Stimulated activated CD4-positive, alpha-beta T cell treated with anti-CD3 and anti-CD28 coated beads, Interleukin-4, amount 100 ng/mL, for 48 hours (primary cell): ENCODE data around the gene STPG3.

Source experiments
- DNase-seq, 2 donors: peaks; one replicate each; pipeline ENCODE4 v3.0.0-alpha.2; 2020; ENCODE audit warnings: low read depth in 2 of 2

STPG3 gene

DNA sequence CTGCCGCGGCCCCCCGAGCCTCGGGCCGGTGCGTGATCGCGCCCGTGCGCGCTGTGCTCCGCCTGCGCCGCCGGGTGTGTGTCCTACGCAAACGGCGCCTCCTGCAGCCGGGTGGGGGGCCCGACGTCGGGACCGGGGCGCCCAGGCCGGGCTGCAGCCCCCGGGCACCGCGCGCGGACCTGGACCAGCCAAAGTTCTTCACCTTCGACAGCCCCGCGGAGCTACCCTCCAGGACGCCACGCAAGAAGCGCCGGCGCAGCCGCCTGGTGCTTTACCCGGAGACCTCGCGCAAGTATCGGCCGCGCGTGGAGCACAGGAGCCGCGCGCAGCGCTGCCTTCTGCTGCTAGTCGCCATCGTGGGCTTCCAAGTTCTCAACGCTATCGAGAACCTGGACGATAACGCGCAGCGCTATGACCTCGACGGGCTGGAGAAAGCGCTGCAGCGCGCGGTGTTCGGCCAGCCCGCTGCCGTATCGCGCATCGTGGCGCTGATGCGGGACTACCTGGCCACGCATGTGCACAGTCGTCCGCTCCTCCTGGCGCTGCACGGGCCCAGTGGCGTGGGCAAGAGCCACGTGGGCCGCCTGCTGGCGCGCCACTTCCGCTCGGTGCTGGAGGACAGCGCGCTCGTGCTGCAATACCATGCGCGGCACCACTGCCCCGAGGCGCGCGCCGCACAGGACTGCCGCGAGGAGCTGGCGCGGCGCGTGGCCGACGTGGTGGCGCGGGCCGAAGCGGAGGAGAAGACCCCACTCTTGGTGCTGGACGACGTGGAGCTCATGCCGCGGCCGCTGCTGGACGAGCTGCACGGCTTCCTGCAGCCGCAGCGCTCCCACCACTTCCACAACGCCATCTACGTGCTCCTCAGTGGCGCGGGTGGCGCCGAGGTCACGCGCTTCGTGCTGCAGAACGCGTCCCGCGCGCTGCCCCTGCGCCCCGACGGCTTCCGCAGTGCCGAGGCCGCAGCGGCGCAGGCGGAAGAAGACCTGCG is 27.9 kb downstream of the STPG3 start:
- DNase-seq: no peak

DNA sequence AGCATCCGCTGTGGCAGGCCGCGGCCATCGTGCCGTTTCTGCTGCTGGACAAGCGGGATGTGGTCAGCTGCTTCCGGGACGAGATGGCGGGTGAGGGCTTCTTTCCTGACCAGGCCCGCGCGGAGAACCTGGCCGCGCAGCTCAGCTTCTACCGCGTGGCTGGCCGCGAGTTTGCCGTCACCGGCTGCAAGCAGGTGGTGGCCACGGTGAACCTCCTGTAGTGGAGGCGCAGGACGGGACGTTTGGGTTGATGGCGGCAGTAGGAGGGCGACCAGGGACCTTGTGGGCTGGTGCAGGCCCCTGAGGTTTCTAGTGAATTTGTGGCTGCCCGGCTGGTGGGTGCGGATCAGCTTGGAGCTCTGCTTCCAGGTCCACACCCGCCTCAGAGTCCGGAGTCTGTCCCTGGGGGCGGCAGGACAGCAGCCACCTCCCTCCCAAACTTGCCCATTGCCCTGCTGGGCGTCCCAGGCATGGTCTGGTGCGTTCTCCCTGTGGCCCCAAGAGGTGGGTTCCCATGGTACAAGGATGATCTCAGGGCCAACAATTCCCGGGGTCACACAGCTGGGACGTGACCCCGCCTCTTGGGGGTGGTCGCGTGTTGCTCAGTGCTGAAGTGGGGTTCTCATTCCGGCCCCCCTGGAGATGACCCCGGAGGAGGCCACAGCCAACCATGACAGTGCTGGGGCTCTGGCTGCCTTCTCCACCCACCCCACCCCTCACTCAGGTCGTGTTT is 28.8 kb downstream of the STPG3 start:
- no peak for DNase-seq

DNA sequence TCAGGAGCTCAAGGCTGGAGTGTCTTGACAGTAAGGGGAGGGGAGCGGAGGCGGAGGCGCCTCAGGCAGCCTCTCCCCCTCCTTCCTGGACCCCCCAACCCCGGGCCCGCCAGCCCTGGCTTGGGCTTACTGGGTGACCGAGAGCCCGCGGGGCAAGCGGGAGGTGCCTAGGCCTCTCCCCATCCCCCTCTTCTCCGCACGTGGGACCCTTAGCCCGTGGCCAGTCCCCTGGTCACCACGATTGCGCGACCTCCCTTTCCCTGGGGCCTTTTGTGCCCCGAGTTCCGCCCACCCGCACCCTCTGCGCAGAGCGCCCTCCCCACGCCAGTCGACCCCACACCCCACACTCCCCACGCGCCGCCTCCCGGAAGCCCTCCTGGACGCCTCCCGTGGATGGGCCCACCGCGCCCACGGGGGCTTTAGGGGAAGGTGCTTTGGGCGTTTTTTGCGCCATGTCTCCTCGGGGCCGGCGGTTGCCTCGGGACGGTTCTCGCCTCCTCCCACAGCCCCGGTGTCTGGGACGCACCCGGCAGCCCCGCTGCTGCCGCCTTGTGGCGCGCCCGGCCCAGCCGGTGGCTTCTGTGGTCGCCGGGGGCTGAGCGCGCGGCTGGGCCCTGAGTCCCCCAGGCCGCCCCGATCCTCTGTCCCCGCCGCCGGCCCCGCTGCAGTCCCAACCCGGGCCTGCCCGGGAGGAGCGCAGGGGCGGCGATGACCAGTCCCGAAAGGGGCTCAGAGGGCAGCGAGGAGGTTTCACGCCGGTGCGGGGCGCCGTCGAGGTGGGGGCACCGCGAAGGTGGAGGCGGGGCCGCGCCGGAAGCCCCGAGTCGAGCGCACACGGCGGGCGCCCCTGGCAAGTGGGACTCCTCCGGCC is 29.6 kb downstream of the STPG3 start:
- DNase-seq: no peak

DNA sequence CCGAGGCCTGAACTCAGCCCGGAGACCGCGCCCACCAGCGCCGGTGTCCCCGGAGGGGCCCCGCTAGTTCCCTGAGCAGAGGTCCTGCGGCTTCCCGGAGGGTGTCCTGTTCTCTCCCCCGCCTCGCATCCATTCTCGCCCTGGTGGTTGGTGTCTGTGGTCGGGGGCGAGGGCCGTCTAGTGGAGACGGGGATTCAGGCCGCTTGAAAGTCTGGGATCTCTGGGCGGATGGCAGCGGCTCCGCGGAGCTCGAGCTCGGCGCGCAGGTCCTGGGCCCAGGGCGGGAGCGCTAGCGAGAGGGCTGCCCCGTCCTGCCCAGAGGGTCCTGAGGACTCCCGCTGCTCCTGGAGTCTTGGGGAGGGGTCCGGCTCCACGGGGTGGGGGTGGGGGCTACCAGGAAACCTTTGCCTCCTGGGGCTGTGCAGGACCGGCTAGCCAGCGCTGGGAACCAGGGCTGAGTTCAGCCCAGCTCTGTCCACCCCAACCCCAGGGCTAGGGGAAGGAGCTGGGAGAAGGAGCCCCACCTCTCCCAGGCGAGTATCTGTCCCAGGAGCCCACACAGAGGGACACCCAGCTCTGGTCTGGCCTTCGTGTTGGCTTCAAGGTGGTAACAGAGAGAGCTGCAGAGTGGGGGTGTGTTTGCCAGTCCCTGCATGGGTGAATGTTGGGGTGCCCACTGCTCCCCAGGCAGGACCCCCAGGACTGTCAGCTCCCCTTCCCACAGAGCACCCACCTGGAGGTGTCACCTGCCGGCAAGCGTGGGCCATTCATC is 30.4 kb downstream of the STPG3 start:
- DNase-seq: no peak

DNA sequence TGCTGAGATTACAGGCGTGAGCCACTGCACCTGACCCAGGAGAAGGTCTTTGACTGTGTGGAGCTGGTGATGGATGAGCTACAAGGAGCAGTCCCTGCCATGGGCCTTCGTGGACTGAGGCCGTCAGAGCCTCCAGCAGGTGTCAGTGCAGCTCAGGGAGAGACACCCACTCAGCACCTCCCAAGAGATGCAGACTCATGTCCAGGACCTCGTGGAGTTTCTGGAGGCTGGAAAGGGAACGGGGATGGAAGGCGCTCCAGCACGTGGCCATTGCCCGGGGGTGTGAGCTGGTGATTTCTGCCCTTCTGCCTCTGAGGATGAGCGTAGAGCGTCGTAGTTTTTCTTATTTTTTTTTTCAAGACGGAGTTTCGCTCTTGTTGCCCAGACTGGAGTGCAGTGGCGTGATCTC is 35.9 kb downstream of the STPG3 start:
- no peak for DNase-seq

DNA sequence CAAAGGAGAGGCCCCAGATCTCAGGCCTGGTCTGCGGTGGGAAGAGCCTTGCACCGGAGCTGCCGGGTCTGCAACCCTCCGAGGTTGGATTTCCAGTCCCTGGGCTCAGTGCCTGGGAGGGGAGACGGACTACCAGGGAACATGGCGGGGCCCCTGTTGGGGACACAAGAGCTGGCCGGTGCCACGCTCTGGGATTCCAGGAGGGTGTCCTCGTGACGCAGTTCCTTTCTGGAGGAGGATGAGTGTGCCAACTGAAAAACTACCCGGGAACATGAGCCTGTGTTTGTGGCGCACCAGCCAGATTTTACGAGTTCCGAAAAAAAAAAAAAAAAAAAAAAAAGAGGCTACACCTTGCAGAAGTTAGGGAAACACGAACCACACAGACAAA is 42.0 kb downstream of the STPG3 start:
- no peak for DNase-seq

DNA sequence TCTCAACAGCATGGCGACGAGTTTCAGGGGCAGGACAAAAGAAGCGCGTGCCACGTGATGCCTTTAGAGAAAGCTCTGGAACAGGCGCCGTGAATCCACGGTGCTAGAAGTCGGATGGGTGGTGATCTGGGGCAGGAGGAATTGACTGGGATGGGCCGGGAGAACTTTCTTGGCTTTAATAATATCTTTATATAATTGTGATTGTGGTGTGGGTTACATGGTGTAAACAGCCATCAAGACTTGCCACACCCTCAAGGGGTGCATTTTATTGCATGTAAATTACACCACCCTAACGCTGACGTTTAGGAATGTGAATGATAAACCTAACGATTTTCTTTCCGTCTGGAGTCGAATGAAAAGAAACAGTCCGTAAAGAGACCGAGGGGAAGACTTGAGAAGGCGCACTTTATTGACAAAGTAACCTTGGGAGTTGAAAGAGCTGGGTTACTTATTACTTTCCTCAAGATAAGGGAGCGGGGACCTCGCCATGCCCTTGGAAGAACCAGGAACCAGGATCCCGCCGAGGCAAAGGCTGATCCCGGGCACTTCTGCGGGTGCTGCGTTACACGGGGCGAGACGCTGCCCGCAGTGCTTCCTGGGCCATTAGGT is 42.5 kb downstream of the STPG3 start:
- no peak for DNase-seq

DNA sequence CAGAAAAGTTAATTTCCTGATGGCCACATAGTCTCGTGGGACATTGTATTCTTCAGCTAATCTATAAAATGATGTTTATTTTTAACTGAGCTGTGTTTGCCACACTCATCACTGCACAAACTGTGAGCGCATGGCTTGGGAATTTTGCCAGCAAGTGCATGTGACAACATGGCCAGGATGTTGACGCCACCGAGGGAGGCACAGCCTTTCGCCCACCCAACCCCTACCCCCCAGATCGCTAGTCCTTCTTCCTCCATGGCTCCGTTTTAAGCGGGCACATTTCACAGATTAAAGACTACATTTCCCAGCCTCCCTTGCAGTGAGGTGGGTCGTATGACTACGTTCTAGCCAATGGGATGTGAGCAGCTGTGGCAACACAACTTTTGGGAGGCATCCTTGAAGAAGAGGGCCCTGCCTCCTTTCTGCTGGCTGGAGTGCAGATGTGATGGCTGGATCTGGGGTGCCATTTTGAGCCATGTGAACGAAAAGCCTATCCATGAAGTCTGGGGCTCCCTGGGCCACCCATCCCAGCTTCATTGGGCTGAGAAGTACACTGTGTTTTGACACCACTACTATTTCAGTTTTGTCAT is 43.1 kb downstream of the STPG3 start:
- DNase-seq: no peak

DNA sequence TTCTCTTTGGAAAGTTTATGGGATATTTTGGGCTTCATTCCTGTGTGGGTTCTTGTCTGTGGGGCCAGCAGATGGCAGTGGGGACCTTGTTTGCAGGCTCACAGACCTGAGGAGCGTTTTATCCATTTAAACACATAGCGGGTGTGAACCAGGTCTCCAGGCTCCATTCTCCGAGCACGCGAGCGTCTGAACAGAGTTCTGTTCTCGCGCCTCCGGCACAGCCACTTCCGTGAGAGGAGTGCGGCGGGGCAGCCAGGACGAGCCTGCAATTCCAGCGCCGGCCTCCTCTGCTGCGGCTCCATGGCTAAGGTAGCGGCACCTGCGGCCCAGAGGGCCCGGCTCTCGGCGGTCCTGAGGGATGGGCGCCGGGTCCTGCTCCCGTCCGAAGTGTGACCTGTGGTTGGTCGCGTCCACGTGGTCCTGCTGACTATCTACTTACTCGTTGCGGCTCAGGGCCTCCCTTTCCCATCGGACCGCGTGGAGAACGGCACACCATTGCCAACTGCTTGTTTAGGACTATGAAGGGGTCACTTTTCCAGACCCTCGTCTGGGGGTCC is 43.7 kb downstream of the STPG3 start:
- no peak for DNase-seq

DNA sequence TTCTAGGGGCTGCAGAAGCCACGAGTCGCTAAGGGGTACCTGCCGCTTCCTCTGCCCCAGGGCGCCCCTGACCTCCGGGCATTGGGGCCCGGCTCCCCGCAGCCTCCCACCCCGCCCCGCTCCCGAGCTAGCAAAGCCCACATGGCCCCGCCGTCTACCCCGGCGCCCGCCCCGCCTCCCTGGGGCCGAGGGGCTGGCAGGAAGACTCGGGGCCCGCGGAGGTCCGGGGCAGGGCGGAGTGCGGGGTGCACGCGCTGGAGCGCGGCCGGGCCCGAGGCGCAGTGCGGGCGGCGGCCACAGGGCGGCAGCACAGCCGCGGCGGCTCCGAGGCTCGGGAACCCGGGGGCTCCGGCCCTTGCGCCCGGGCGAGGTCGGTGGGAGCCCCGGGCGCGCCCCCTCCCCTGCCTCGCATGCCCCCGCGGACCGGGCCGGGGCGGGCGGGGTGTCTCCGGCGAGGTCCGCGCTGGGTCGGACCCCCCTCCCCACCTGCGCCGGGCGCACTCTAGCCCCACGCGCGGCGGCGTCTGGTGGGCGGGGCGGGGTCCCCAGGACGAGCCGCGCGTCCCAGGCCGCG is 44.2 kb downstream of the STPG3 start:
- DNase-seq: peak in 1 of 2 donors; percentile 51

DNA sequence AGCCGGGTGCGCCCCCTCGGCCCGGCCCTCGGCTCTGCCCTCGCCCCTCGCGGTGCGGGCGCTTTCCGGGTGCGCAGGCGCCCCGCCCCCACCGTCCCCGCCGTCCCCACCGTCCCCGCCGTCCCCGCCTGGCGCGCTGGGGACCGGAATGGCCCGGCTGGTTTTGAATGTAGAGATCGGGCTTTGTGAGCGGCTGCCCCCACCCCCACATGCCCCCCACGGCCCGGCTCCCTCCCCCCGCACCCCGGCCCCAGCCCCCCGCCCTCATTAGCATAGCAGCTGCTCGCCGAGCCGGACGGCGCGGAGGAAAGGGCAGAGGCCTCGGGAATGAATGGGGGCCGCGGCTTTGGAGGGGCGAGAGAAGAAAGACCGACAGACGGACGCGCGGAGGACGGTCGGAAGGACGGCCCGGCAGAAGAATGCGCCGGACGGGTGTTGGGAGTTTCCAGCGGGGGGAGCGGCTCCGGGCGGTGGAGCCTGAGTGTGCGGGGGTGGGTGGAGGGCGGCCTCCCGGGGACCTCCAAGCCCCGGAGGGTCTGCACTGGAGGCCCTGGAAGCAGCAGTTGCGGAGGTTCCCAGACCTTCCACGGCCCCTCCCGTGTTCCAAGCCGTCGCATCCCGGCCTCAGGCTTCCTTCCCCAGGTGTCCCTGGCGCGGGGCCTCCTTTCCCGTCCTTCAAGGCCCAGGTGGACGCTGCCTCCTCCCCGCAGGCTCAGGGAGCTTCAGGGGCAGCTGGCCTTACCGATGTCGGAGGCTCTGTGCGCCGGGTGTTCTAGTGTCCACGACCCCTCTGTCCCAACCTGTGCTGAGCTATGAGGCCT is 45.0 kb downstream of the STPG3 start:
- no peak for DNase-seq

DNA sequence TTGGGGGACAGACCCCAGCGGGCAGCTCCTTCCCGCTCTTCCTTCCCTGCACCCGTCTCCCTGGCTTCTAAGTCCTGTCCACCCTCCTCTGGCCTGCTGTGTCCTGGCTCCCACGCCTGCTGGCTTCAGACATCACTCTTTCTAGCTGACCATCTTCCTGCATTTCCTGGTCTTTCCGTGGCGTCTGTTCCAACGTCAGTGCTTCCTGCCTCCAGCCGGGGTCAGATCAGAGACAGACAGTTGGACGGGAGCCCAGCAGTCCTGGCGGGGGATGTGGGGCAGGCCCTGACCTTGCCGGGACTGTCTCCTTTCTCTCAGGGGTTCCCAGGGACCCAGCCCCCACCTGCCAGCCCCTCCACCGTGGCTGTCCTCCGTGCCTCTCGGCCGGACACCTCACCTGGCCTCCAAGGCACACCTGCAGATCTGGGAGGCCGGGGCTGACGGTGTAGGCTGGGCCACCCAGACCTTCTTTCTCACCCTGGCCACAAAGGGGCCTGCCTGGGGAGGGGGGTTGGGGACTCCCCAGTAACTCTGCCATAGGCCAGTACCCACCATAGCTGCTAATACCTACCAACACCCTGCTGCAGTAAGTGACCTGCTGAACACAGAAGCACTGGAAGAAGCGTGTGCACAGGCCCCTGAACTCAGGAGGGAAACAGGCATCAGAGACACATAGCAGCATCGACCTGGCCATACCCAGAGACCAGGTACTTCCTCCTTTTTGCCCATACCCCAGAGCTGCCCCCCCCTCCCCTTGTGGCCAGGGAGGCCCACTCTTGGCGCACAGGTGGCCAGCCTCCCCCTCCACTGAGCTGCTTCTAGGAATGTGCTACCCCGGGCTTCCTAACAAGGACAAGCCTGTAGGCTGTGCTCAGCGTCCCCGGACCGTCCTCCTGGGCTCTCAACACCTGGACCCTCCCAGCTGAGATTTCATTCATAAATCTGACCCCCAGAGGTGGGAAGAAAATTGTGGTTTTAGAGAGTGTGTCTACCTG is 45.9 kb downstream of the STPG3 start:
- no peak for DNase-seq

DNA sequence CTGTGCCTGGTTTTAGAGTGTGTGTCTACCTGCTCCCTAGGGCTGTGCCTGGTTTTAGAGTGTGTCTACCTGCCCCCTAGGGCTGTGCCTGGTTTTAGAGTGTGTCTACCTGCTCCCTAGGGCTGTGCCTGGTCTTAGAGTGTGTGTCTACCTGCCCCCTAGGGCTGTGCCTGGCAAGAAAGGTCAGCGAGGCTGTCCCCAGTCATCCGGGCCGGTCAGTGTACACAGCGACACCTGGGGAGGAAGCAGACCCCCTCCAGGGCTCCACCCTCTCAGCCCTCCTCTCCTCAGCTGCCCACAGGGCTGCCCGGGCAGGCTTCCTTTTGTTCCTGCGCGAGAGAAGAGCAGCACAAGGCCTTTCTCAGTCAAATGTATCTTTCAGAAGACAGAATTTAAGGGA is 46.9 kb downstream of the STPG3 start:
- DNase-seq: no peak

DNA sequence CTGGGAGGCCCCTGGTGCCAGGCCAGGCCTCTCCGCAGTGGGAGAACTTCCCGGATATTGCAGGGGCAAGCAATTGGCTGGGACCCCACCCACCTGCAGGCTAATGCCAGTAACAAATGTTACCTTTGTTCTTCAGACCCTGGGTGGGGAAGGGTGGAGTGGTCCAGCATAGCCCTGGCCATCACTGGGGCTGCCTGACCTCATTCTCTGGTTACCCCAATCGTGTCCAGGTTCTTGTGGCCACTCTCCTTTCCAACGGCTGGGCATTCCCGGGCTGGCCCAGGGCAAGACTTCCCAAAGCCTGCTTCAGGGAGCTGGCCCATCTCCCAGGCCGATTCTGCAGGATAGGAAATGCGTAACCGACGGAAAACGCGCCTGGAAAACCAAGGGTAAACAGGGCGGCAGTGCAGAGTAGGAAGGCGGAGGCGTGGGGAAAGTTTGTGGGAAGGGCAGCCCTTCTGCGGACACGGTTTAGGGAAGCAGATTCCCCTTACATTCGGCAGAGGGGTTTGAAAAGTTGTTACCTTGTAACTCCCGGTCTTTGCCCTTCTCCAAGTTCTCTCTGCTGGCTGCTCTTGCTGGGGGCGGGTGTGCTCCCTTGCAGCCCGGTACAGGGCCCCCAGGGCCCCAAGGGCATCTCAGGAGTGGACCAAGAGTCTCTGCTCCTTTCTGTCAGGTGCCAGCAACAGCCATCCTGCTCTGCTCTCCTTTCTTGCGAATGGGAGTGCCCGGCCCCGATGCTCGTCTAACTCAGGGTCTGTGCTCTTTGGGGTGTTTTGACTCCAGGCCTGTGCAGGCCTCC is 47.5 kb downstream of the STPG3 start:
- no peak for DNase-seq

DNA sequence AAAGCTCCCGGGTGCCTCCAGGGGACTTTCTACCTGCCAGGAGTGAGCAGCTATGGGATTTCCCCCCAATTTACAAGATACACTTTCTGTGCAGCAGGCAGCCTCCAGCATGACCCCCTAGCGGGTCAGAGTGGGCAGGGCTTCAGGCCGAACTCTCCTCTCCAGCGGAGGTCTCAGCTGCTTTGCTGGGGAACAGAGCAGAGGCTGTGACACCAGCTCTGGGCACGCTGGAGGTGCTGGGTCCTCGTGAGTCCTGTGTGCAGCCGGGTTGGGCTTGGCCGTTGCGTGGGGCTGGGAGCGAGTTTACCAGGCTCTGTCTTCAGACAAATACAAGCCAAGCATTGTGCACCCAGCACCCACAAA is 48.1 kb downstream of the STPG3 start:
- DNase-seq: no peak

DNA sequence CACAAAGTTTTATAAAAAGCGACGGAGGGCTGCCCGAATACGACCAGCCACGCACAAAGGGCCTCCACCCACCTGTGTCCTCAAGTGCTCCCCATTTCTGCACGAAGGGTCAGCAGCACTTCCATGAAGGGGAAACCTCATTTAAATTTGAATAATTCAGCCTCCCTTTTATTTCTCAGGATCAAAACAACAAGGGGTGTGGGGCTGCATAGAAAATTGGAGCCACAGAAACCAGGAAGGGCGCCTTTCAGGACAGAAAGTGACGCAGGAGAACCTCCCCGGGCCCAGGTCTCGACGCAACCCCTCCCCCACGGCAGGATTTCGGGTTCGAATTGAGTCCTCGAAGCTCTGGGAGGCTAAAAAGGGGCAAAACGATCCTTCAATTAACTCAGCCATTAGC is 48.9 kb downstream of the STPG3 start:
- DNase-seq: no peak

DNA sequence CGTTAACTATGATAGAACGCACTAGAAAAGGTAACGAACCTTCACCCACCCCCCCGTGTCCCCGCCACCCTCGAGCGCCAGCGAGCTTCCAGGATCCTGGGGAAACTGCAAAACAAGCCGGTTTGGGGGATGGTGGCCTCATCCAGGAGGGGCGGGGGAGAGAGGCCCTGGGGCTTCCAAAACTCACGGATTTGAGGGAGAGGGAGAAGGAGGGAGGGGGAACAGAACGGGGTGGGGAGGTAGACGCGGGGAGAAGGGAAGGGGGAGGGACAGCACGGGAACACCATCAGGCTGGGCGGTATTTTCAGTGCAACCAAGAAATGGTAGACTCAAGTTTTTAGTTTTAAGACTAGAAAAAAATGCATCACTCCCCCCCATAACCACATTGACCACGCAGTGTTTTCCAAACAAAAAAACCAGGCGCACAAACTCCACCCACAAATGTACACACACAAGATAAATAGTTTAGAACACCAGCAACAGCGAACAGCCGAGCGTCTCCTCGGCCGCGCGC is 49.5 kb downstream of the STPG3 start:
- no peak for DNase-seq
